Raji (cell line): ENCODE results near the gene ILK.

Experiments
- POLR2A ChIP-seq: IDR thresholded peaks from 2 replicates; pipeline ENCODE4 v1.6.1; 2011; ENCODE audit warnings: low read depth, low read length, control low read depth; ENCODE audit not compliant: insufficient read depth

The ILK gene

GRCh38 chr11:6646918-6647679 lies 43.5 kb downstream of the ILK start:
- TF ChIP-seq POLR2A, result 0 out of 2 replicates have a peak, but pooled peaks have one; percentile 31

GRCh38 chr11:6647836-6648235 lies 44.3 kb downstream of the ILK start:
- no peak for TF ChIP-seq POLR2A

- TF ChIP-seq POLR2A, result no peak
Measured at GRCh38 chr11:6648501-6648900, 44.9 kb downstream of the ILK start.

GRCh38 chr11:6650104-6650503 lies 46.5 kb downstream of the ILK start:
- TF ChIP-seq POLR2A, result no peak

- no peak for TF ChIP-seq POLR2A
Measured at GRCh38 chr11:6650980-6651379, 47.4 kb downstream of the ILK start.

GRCh38 chr11:6652182-6652581 lies 48.6 kb downstream of the ILK start:
- TF ChIP-seq POLR2A, result no peak

- TF ChIP-seq POLR2A, result no peak
Measured at GRCh38 chr11:6653097-6653496, 49.5 kb downstream of the ILK start.

- TF ChIP-seq POLR2A, result no peak
Measured at GRCh38 chr11:6653656-6654055, 50.1 kb downstream of the ILK start.

GRCh38 chr11:6654281-6655019 lies 50.9 kb downstream of the ILK start:
- TF ChIP-seq POLR2A, result no peak

GRCh38 chr11:6655020-6655789 lies 51.6 kb downstream of the ILK start:
- TF ChIP-seq POLR2A, result no peak

GRCh38 chr11:6655790-6656583 lies 52.4 kb downstream of the ILK start, which contains the start of gene DCHS1:
Gene DCHS1 (minus strand): TSS chr11:6655809. CDS start chr11:6641613, 14,196 bp downstream.
- TF ChIP-seq POLR2A, result no peak

- TF ChIP-seq POLR2A, result no peak
Measured at GRCh38 chr11:6656584-6656915, 53.0 kb downstream of the ILK start.

- no peak for TF ChIP-seq POLR2A
Measured at GRCh38 chr11:6656936-6657335, 53.4 kb downstream of the ILK start.

- no peak for TF ChIP-seq POLR2A
Measured at GRCh38 chr11:6657346-6657745, 53.8 kb downstream of the ILK start.

GRCh38 chr11:6658647-6659046 lies 55.1 kb downstream of the ILK start:
- TF ChIP-seq POLR2A, result no peak
